HG02623 (cell line): ENCODE data around the gene PSMD6.

ENCODE experiments used
- ATAC-seq: cut with Tn5 transposase; IDR thresholded peaks from one replicate; pipeline ENCODE4 v1.9.1; 2021; ENCODE audit warnings: moderate library complexity; ENCODE audit not compliant: unreplicated experiment

The PSMD6 gene

DNA sequence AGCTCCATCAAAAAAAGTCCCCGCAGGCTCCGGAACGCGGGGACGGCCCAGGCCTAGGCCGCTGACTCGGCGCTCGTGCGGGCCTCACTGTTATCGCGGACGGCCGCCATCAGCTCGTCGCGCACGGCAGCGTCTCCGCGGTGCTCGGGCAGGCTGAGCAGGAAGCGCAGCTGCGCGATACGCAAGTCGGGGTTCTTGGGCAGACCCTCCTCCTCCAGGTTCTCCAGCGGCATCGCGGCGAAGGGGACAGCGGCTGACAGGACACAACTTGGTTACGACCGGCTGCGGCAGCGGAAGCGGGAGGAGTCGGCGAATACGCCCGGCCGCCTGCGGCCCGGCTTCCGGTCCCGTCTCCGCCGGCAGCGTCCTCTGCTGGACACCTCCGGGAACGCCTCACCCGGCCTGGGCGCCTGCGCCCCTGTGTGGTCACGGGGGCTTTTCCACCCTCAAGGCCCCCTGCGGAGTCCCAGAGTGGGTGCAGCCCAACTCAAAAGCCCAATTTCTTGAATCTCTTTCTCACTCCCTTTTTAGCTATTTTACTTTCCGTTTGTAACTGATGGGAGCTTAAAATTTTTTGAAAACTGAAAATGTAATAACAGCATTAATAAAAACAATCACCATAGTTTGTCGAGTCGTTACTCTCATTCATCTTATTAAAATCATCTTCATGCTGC is at the start of gene PSMD6:
Gene PSMD6 (minus strand): TSS at position 308 of the 674 bp plus-strand sequence. CDS start 75 bp downstream, at position 233.
- peak; percentile 95 for ATAC-seq

GRCh38 chr3:64072126-64072525 is 48.8 kb upstream of the PSMD6 start:
- no peak for ATAC-seq

DNA sequence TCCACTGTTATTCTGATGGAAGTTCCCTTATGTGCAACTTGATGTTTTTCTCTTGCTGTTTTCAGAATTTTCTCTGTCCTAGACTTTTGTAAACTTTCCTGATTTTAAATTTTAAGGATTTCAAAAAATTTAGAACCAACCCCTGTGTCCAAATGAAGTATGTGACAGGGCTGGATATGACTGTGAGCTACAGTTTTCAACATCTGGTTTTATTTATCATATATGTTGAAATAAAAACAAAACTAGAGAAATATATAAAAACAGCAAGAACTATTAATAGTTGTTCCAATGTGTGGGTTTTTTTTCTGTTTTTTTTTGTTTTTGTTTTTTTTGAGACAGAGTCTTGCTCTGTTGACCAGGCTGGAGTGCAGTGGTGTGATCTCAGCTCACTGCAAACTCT is 47.4 kb upstream of the PSMD6 start:
- no peak for ATAC-seq

GRCh38 chr3:64067506-64068346 is 44.4 kb upstream of the PSMD6 start:
- no peak for ATAC-seq

- ATAC-seq: no peak
Measured at GRCh38 chr3:64064804-64065203, 41.5 kb upstream of the PSMD6 start.

DNA sequence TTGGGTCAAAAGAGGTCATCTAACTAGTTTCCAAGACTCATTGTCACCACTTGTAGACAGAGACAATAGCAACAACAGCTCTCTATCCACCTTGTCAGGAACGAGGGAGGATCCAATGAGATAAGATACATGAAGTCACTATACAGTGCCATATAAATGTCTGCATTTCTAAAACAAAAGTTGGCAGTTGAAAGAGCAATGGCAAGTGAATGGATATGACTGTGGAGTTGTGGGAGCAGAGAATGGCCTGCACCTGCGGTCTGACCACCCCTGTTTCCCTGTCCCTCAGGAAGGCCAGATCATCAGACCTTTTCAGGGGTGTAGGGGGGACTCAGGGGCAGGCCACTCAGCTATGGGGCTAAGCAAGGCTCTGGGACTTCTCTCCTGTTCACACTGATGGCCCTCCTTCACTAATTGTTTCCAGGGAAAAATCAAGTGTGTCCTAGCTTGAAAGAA is 40.7 kb upstream of the PSMD6 start:
- no peak for ATAC-seq

DNA sequence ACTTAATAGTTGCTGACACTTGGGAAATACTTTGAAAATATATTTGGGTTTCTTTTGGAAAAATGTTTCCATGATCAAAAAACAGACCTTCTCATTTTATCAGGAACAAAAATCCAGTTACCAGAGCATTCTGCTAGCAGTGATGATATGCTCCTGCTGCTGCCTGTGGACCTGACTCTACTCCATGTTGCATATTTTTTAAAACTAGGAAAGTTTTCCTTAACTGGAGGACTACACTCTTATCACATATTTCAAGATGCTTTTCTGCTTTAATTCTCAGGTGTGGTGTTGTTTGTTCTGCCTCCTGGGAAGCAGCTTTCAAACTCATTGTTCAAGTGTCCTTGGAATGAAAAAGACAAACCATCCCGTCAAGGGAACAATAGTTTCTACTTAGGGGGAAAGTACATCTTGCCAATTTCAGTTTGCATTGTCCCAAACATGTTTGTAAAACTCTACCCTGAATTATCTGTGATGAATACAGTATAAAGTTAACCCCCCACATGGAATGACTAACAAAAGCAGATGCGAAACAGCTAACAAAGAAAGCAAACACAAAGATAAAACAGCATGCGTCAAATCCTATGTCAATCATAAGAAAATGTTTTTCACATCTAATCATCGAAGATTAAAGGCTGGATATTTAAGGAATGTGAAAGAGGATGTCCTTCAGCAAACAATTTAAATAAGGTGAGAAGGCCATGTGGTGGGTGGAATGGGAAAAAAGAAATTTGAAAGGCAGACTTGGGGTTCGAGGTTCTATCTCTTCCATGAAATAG is 40.1 kb upstream of the PSMD6 start:
- ATAC-seq: no peak

DNA sequence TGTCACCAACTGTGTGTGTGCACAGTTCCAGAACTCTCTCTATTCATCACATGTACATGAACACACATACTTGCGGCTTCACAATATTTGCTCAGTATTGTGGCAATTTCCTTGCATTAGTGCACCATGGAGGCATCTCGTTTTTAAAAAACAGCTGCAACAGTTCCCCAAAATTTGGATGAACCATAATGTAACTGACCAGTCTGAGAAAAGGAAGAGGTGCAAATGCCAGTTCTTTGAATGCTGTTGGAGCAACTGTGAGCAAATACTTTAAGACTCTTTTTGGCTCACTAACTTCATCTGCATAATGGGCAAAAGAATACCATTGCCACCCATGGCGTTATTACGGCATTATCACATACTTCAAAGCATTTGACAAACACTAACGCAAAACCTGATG is 38.3 kb upstream of the PSMD6 start:
- no peak for ATAC-seq

GRCh38 chr3:64059484-64060175 is 36.3 kb upstream of the PSMD6 start:
- ATAC-seq: no peak

GRCh38 chr3:64058566-64058965 is 35.3 kb upstream of the PSMD6 start:
- ATAC-seq: no peak

DNA sequence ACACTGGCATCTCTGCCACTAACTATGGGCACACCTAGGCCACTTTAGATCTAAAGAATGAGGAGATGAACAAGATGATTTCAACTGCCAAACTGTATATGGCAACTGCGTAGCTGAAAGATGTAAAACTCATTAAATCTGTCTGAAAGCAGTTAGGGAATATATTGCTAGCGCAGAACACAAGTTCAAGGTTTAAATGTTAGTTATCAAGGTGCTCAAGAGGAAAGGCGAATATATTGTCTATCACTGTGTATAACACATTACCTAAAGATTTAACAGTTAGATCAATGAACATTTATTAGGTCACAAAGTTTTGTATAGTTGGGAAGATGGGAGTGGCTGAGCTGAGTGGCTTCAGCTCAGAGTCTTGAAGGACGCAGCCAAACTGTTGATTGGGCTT is 33.9 kb upstream of the PSMD6 start:
- no peak for ATAC-seq

GRCh38 chr3:64056606-64057180 is 33.4 kb upstream of the PSMD6 start:
- ATAC-seq: no peak

- ATAC-seq: no peak
Measured at GRCh38 chr3:64055076-64055475, 31.8 kb upstream of the PSMD6 start.

GRCh38 chr3:64054488-64054887 is 31.2 kb upstream of the PSMD6 start:
- ATAC-seq: no peak

DNA sequence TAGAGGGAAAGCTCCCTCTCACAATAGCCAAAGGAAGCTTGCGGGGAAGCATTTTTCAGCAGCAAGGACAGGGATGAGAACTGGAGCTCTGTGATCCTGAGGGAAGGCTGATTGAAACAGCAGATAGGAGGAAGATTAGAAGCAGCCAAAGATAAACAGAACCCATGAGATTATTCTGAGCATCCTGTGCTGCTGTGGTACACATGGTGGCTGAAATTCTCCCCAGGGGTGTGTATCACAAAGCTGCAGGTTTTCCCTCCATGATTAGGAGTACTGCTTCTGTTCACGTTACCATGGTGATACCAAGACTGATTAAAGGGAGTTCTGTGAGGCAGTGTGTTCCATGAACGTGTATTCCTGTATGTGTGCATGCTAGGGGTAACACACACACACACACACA is 30.3 kb upstream of the PSMD6 start:
- ATAC-seq: no peak

DNA sequence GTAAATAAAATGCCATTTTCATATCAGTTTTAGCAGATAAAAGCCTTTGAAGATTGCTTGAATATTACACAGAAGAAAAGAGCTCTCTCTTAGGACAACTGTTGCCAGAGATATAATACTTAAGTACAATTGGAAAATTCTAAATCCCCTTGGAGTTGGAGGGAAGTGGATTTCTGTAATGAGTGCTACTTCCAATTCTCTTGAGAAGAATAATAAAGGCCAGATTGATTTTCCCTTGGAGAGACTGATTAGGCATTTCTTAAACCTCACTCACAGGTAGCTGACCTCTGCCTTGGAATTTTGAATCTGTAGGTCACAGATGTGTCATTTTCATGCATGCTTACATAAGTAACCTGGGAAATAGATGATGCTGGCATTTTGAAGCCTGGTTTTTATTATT is 29.8 kb upstream of the PSMD6 start:
- no peak for ATAC-seq

DNA sequence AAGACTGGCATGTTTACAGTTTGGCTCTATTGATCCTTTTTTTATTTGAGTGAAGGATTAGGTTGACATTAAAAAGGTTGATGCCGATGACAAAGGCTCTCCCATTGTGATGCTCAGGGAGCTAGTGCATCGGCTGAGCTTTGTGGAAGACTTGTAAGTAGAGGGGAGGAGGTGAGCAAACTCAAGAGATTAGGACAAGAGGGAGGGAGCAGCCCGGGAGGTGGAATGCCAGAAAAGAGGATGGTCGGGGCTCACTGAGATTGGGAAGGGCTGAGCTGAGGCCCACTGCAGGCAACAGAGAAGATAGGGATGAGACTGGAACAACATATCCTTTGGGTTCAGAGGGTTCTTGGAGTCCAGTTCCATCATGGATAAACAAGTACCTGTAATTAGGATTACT is 26.5 kb upstream of the PSMD6 start:
- ATAC-seq: no peak

DNA sequence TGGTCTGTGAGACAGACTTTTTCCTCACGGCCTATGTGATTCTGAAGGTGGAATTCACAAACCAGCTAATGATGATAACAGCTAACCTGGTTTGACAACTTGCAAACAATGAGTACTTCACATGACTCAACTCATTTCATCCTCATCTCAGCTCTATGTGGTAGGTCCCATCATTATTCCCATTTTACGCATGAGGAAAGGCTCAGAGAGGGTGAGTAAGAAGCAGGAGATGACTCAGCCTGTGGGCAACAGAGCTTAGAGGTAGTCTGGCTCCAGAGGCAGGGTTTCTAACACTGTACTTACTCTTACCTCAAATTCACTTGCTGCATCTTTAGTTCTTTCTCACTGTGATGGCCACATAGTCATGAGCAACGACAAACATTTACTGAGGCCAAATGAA is 25.8 kb upstream of the PSMD6 start:
- no peak for ATAC-seq

DNA sequence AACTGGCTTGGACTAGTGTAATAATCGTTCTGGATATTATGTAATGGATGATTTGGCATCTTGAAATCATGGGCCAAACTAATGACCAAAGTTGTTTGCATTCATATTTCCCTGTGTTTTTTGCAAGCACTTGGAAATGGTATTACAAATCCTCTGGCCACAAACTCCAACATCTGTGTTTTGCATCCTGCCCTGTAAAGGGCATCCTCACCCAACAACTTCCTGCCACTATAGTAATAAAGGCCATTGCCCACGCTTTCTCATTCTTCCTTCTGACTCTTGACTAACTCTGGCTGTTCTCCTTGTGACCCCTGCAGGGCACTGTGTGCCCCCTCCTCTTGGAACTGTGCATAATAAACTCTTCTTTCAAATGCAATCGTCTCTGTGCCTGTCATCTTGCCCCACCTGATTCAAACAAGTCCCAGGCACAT is 25.4 kb upstream of the PSMD6 start:
- ATAC-seq: no peak

DNA sequence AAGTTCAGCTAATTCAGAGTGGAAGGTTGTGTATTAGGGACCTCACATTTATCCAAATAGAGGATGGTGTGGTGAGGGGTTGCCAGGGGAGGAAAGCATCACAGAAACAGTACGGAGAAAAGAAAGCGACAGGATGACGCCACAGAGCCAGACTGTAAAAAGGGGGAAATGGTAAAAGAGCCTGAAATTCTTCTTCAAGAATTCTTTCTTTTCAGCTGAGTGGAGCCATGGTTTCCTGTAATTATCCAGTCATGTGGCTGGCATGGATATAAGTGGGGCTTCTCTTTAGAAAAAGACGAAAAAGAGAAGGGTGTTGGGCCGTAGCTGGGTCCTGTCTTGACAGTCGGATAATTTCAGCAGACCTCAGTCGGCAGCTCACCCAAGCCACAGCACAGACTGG is 24.5 kb upstream of the PSMD6 start:
- no peak for ATAC-seq
